Measurements from ENCODE around the gene C20orf202. TPM values are rescaled to one million over a fixed set of nuclear protein-coding genes. Genes with fewer than 3 reads are reported as not detected.

Gene C20orf202
- polyA plus RNA-seq, 1 of the 3 experiments (the other 2 are of a cell fraction), result not detected

DNA sequence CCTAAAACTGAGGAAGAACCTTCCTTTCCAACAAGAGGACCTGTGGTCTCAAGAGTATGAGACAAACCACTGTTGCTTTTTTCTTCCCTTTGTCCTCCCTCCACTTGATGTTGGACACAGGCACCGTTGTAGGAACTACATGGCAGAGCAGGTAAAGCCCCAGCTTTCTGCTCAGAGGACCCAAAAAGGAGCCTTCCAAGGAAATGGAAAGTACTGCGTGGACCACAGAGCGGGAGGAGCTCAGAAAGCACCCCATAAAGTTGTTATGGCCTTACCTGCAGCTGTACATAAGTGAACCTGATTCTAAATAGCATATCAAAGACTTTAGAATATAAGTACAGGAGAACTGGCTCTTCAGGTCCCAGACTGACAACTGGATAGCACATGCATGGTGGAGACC, 47.9 kb upstream of the C20orf202 start:
- Histone ChIP-seq H3K4me3 (ENCODE audit: low read depth in 2 of 2, low read length in 1 of 2) (no peak overlapping the region; a peak in 1 of 4 replicates), H3K4me2 (no peak overlapping the region), H3F3A (replicated peaks; ENCODE audit: insufficient read depth) (no peaks in the 10 kb centered on the region), H3K4me1 (ENCODE audit: control insufficient read depth in 1 of 2, insufficient read depth in 2 of 2, low read depth in 1 of 2, low read length in 1 of 2) (no peaks in the 10 kb centered on the region), H2AFZ (ENCODE audit: low read depth) (no peak overlapping the region), H3K79me2 (ENCODE audit: insufficient read depth) (0 out of 2 replicates have a peak, but pooled peaks cover 9% of the 10 kb centered on the region), H3K36me3 (replicated peaks in 1 of 2; ENCODE audit: control insufficient read depth in 1 of 2, insufficient read depth in 2 of 2, low read length in 1 of 2) (peaks cover 38 to 65% of the 10 kb centered on the region in 2 experiments), H4K20me1 (ENCODE audit: insufficient read depth) (no peaks in the 10 kb centered on the region), H3K9me3 (no peaks in the 10 kb centered on the region), H3K9me2 (no peaks in the 10 kb centered on the region), H3K9ac (no peak overlapping the region), H3K27me3 (ENCODE audit: insufficient read depth) (no peaks in the 10 kb centered on the region), H3K27ac (ENCODE audit: low read depth in 2 of 2, low read length in 1 of 2) (no peak overlapping the region)
- WGBS (ENCODE audit: low lambda C conversion rate), result 86% methylated on average over 3 of the region's 3 CpGs
- POLR2A ChIA-PET, result no interaction called here
- CTCF ChIA-PET, result interaction anchor here (1.4 kb wide), 1 partner anchor 47 kb away, joined by 4 read pairs; no protein-coding TSS in a partner anchor
- no peak for DNase-seq
- TF ChIP-seq FOSL2 (IDR thresholded peaks at IDR 0.05; ENCODE audit: borderline replicate concordance, low read depth) (no peak), CTCF (IDR thresholded peaks at IDR 0.05) (no peak), FOXJ3 (CRISPR knock-in tag; IDR thresholded peaks at IDR 0.05) (no peak), USF2 (IDR thresholded peaks at IDR 0.05; ENCODE audit: borderline replicate concordance, low read depth, low read length) (no peak), CHD2 (IDR thresholded peaks at IDR 0.05; ENCODE audit: low read length, partially characterized antibody) (no peak), TAF1 (IDR thresholded peaks at IDR 0.05; ENCODE audit: borderline replicate concordance, low read depth, low read length) (no peak), MAX (IDR thresholded peaks at IDR 0.05; ENCODE audit: low read depth) (no peak), USF1 (IDR thresholded peaks at IDR 0.05; ENCODE audit: borderline replicate concordance, low read depth) (no peak), GATA2 (CRISPR knock-in tag; IDR thresholded peaks at IDR 0.05) (no peak), JUND (IDR thresholded peaks at IDR 0.05) (no peak), IRF3 (IDR thresholded peaks at IDR 0.05; ENCODE audit: low read depth, low read length) (no peak), RAD21 (IDR thresholded peaks at IDR 0.05; ENCODE audit: low read length) (no peak), EP300 (IDR thresholded peaks at IDR 0.05; ENCODE audit: borderline replicate concordance in 1 of 2, low read depth in 1 of 2, low read length in 1 of 2) (no peak), NRF1 (IDR thresholded peaks at IDR 0.05; ENCODE audit: low read depth, low read length) (no peak), MEF2A (IDR thresholded peaks at IDR 0.05; ENCODE audit: borderline replicate concordance, low read depth) (no peak), RFX5 (IDR thresholded peaks at IDR 0.05; ENCODE audit: low read length) (no peak), EZH2phosphoT487 (IDR thresholded peaks at IDR 0.05; ENCODE audit: borderline replicate concordance, low read depth) (no peak)

Measured in SK-N-SH (cell line).